ENCODE data around the gene FBXL19.

Gene FBXL19

GRCh38 chr16:30923554-30924075, at the start of gene FBXL19:
FBXL19 (plus strand) TSS chr16:30923572; CDS start chr16:30925755, 2,183 bp downstream.
- TF ChIP-seq, protein P1, sequence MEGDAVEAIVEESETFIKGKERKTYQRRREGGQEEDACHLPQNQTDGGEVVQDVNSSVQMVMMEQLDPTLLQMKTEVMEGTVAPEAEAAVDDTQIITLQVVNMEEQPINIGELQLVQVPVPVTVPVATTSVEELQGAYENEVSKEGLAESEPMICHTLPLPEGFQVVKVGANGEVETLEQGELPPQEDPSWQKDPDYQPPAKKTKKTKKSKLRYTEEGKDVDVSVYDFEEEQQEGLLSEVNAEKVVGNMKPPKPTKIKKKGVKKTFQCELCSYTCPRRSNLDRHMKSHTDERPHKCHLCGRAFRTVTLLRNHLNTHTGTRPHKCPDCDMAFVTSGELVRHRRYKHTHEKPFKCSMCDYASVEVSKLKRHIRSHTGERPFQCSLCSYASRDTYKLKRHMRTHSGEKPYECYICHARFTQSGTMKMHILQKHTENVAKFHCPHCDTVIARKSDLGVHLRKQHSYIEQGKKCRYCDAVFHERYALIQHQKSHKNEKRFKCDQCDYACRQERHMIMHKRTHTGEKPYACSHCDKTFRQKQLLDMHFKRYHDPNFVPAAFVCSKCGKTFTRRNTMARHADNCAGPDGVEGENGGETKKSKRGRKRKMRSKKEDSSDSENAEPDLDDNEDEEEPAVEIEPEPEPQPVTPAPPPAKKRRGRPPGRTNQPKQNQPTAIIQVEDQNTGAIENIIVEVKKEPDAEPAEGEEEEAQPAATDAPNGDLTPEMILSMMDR (IDR thresholded peaks at IDR 0.05; ENCODE audit: insufficient read depth, low read depth, low read length, missing control alignments), result no peak
- DNase-seq (ENCODE audit: low read depth), result no peak
- H3K4me3 ChIP-seq (ENCODE audit: low read depth, low read length), result peak within 1 kb of the TSS; percentile 90

- TF ChIP-seq, protein P1 (IDR thresholded peaks at IDR 0.05; ENCODE audit: insufficient read depth, low read depth, low read length, missing control alignments), result no peak
- DNase-seq (ENCODE audit: low read depth), result no peak
- H3K4me3 ChIP-seq (ENCODE audit: low read depth, low read length), result peak overlapping the region; percentile 71
Measured at GRCh38 chr16:30874244-30874820, 49.0 kb upstream of the FBXL19 start.

GRCh38 chr16:30874821-30875717, 48.3 kb upstream of the FBXL19 start:
- TF ChIP-seq, protein P1 (IDR thresholded peaks at IDR 0.05; ENCODE audit: insufficient read depth, low read depth, low read length, missing control alignments), result no peak
- peak overlapping the region; percentile 71 for H3K4me3 ChIP-seq (ENCODE audit: low read depth, low read length)
- peak; percentile 97 for DNase-seq (ENCODE audit: low read depth)

DNA sequence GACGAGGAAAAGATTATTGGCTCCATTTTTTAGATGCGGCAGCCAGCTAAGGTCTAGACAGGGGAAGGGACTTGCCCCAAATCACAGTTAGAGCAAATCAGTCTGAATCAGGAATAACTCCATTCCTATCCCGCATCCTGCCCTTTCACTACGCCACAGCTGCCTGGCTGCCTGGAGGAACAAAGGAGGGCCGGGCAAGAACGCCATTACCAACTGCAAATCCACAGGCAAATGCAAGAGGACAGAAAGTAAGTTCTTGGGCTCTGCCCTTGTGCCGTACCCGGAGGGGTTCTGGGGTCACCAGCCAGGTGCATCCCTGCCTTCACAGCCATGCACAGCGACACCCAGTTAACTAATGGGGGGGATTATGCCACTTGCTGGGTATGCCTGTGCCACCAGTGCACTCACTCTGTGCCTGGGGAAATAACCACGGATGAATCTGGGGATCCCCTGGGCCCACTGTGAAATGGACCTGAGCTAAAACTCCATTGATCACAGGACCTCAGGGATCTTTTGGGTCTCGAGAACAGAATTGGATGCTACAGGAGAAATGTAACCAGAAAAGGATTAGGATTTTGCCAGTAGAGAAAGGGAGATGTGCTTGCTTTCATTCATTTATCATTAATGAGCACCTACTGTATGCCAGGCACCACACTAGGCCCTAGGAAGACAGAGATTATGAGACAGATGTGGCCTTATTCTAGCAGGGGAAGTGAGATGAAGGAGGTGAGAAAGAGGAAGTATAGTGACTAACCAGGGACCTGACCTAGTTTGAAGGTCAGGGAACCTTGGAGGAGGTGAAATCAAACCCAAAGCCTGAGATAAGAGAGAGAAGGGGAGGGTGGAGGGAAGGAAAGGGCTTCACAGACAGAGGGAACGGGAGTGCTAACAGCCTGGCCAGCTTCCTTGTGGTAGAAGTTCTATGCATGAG, 47.2 kb upstream of the FBXL19 start:
- peak; percentile 84 for DNase-seq (ENCODE audit: low read depth)
- peak overlapping the region; percentile 71 for H3K4me3 ChIP-seq (ENCODE audit: low read depth, low read length)
- TF ChIP-seq, protein P1 (IDR thresholded peaks at IDR 0.05; ENCODE audit: insufficient read depth, low read depth, low read length, missing control alignments), result no peak

GRCh38 chr16:30876867-30877266, 46.5 kb upstream of the FBXL19 start:
- DNase-seq (ENCODE audit: low read depth), result peak; percentile 35
- peak overlapping the region; percentile 71 for H3K4me3 ChIP-seq (ENCODE audit: low read depth, low read length)

More at GRCh38 chr16:30876867-30877266, 46.5 kb upstream of the FBXL19 start:
- TF ChIP-seq, protein P1 (IDR thresholded peaks at IDR 0.05; ENCODE audit: insufficient read depth, low read depth, low read length, missing control alignments), result no peak

Data from GM12865 (cell line).